GM12872 (cell line): ENCODE measurements around the gene DOCK3.

Source experiments
- CTCF ChIP-seq: IDR thresholded peaks from 3 replicates; pipeline ENCODE4 v1.5.1; 2011; ENCODE audit warnings: low read depth, mild to moderate bottlenecking, low read length, moderate library complexity; ENCODE audit not compliant: insufficient read depth

DOCK3 gene

GRCh38 chr3:51340989-51341636 lies 666.4 kb downstream of the DOCK3 start:
- TF ChIP-seq CTCF = no peak

DNA sequence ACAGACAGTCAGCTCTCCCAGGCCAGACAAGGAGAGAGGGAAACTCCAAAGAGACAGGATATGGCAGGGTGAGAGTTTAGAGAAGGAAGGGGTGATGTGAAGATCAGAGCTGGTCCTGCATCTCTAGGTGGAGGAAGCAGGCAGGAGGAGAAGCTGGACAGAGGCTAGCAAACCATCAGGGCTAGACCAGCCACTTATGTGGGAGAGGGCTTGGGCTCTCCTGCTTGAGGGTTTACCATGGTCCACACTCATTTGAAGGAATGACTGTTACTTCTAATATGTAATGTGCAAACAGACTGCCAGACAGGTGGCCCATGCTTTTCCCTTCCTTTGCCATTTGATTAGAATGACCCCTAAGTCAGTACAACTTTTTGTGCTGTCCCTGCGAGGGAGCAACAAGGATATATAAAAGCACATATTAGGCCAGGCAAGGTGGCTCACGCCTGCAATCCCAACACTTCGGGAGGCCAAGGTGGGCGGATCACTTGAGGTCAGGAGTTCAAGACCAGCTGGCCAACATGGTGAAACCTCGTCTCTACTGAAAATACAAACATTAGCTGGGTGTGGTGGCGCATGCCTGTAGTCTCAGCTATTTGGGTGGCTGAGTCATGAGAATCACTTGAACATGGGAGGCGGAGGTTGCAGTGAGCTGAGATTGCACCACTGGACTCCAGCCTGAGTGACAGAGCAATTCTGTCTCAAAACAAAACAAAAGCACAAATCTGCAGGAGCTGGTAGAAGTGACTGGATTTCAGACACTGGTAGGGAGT lies 669.4 kb downstream of the DOCK3 start:
- TF ChIP-seq CTCF = no peak

- no peak for TF ChIP-seq CTCF
Measured at GRCh38 chr3:51350751-51351150, 676.0 kb downstream of the DOCK3 start.

GRCh38 chr3:51353131-51353530 lies 678.4 kb downstream of the DOCK3 start:
- no peak for TF ChIP-seq CTCF

DNA sequence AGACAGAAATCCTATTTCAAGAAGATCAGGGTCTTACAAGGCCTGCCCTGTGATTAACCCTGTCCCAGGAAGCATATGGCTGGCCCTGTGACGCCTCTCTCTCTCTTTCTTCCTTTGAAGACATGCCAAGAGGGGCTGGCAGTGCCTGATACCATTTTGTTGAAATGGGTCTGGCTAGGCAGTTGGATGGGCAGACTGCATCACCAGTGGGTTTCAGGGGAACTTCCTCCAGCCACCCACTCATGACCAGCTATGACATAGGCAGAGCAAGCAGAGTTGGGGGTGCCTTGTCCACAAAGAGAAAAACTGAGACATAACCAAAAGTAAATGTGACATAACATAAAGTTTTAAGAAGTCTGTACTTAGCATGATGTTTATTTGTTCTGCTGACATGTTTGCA lies 679.0 kb downstream of the DOCK3 start:
- no peak for TF ChIP-seq CTCF

GRCh38 chr3:51354172-51354571 lies 679.4 kb downstream of the DOCK3 start:
- no peak for TF ChIP-seq CTCF

DNA sequence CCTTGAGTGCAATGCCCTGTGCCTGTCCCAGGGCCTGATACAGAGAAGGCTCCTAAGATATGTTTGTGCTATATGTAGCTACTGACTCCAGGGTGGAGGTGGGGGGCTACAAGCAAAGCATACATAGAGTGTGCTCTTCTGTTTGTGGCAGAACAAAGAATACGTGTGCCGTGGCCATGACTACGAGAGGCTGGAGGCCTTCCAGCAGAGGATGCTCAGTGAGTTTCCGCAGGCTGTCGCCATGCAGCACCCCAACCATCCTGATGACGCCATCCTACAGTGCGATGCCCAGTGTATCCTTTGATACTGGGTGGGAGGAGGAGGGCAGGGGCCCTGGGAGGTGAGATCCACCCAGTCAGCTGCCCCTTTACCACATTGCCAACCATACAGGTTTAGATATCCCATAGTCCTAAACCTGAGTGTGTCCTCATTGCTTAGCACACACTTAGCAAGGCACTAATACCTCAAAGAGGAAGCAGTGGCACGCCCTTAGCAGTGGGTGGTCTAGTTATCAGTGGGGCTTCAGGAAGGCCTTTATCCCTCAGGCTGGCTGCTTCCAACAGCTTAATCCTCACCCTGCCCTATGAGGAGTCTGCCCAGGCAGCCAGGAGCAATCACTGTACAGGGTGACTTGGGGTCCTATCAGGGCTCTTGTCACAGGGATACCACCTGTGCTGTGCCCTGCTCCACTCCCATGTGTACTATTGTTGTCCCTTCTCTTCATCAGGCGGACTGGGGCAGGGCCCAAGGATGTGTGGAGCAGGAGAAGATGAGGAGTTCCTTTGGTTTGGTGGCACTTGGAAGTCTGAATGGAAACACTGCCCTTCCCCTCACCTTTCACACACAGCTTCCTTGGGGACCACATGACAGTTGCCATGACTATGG lies 680.2 kb downstream of the DOCK3 start:
- no peak for TF ChIP-seq CTCF
